Measurements from ENCODE around the gene PRND.
"Not testable (repeated sequence)": the region's sequence is repeated elsewhere in the genome, so short reads cannot be mapped to it uniquely, and the experiment has no call there.

Gene PRND

DNA sequence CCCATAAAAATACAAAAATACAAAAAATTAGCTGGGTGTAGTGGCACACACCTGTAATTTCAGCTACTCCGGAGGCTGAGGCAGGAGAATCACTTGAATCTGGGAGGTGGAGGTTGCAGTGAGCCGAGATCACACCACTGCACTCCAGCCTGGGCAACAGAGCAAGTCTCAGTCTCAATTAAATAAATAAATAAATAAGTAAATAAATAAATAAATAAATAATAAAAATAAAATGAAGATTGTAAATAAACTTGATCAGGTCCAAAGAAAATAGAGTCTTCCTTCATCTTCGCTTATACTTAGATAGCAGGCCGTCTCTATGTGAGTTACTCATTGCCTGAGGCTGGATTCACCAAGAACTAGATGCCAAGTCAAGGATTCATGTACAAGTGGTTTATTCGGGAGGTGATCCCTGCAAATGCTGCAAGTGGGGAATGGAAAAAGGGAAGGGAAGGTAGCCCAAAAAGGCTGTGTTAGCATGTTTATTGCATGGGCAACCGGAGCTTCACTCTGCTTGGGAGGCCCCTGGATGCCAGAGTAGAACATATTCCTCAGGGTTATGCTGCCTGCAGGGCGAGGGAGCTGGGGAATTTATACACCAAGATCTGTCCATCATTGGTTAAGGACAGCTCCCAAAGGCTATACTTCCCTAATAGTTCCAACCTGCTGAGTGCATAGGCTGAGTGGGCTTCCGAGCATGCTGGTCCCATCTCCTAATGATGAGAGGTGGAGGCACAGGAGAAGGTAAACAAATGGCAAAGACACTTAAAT lies 16.3 kb downstream of the PRND start:
- no peak for DNase-seq (ENCODE audit: low read depth)

DNA sequence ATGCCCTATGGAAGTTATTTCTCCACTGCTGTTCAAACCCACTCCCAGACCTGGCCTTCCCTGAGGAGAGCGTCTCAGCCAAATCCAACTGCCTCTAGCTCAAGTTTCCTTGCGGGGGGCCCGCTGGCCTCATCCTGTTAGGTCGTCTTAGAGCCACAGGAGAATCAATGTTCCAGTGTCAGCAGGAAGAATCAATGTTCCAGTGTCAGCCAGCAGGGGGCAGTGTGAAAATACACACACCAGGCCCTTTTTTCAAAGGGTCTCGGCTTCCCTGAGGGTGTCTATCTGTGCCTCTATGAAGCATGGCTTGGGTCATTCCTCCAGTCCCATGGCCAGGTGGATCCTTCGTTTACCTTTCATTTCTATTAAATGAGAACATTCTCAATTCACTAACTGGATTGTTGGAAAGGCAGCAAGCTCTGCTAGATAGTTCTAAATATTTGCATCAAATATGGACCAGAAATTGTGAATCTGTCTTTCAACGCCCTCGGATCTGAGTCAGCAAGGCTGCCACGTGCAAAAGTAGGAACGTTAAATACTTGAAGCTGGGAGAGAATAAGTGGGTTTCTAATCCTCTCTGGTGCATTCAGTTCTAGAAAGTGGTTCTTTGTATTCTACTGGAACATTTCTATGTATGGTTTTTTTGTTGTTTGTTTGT lies 19.2 kb downstream of the PRND start:
- no peak for DNase-seq (ENCODE audit: low read depth)

DNA sequence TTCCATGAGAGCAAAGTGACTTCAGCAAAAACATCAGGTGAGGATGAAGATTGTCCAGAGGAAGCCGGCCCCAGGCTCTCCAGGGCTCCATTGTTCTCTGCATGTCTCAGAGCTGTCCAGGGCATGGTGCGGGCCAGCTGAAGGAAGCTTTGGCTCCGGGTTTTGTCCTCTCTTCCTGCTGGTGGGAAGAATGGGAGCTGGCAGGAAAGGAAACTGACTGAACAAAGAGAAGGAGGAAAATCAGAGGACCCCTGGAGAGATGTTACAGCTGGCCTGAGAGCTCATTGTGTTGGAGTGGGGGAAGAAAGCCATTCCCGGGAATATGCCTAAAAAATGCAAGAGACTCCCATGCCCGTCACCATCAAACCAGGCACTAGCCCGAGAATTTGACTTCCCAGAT lies 27.1 kb downstream of the PRND start:
- DNase-seq (ENCODE audit: low read depth) = no peak

DNA sequence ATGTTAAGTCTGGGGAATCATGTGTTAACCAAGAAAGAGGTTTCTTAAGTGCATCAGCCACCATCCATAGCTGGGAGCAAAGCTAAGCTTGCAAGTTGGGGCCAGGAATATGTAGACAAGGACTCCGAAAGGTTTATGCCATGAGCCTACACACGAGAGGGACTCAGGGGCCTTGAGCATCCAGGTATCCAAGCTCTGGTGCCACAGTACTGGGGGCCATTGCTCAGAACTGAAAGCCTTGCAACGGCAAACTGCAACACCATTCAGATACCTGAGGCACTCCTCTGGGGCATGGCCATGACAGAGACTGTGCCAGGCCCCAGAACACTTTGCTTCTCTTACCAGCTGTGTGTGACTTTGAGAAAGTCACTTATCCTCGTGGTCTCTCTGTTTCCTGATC lies 27.6 kb downstream of the PRND start:
- DNase-seq (ENCODE audit: low read depth) = no peak

DNA sequence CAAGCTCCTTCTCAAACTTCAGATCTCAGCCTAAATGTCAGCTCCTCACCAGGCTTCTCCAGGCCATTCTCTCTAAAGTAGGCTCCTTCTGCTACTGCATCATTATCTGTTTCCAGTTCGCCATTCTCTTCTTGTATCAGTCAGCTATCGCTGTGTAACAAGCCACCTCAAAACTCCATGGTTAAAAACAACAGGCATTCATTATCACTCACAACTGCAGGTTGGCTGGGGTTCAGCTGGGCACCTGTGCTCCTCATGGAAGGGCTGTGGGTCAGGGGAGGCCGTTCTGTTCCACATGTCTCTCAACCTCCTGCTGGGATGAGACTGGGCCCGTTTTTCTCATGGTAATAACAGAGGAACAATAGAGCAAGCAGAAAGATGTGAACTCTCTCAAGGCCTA lies 28.7 kb downstream of the PRND start:
- DNase-seq (ENCODE audit: low read depth) = no peak

DNA sequence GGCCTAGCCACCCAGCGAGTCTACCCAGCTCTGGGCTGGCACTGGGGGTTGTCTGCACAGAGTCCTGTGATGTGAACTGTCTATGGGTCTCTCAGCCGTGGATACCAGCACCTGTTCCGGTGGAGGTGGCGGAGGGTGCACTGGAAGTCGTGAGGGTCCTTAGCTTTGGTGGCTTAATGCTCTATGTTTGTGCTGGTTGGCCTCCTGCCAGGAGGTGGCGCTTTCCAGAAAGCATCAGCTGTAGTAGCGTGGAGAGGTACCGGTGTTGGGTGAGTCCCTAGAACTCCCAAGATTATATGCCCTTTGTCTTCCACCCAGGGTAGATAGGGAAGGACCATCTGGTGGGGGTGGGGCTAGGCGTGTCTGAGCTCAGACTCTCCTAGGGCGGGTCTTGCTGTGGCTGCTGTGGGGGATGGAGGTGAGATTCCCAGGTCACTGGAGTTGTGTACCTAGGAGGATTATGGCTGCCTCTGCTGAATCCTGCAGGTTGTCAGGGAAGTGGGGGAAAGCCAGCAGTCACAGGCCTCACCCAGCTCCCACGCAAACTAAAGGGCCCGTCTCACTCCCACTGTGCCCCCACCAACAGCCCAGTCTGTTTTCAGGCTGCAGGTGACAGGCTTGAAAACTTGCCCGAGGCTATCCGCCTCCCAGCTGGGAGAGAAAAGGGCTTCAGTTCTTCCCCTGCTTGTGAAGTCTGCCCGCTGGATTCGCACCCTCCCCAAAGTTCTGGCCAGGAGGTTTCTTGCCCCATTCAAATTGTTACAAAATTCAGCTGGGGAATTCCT lies 37.6 kb downstream of the PRND start:
- not testable (repeated sequence) for DNase-seq (ENCODE audit: low read depth)

DNA sequence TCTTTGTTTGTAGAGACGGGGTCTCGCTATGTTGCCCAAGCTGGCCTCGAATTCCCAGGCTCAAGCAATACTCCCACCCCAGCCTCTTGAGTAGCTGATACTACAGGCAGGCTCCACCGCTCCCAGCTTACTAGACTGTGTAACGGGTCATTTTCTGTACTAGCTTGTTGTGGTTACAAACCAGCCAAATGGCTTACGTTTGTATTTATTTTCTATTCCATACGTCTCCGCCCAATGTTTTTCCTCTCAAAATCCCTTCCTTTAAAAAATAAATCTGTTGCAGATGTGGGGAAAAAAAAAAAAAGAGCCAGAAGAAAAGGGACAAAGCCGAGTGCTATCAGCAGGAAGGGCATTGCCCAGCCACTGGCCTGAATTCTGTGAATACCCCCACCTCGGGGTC lies 41.6 kb downstream of the PRND start:
- no peak for DNase-seq (ENCODE audit: low read depth)

DNA sequence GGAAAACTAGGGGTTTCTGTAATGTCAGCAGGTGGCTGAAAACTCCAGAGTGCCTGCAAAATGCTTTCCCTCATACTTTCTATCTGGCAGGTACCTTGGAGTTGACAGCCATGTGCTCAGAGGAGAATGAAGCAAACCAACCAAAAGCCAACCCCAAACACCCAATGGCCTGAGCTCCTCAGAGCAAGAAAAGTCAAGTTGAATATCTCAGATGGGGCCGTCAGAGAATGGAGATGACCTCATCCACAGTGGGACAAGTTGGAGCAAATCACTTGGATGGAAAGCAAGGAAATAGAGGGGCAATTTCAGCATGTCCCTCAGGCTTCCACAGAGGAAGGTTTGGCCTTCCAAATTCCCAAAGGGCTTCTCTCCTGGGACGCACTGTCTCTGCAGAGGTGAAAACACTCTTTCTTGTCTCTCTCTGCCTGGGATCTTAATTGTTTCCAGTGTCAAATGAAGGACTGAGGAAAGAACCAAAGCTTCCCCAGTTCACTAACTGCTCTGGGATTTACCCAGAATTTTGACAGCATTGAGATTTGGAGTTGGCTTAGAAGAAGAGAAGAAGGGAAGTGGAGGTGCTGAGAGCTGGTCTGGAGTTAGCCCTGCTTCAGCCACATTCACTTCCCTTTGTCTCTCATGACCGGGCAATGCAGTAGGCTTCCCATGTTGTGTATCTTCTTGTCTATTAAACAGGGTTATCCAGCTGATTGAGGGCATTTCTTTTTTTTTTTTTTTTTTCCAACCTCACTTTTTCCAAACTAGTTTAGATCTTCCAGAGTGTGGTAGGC lies 42.2 kb downstream of the PRND start:
- DNase-seq (ENCODE audit: low read depth) = no peak

DNA sequence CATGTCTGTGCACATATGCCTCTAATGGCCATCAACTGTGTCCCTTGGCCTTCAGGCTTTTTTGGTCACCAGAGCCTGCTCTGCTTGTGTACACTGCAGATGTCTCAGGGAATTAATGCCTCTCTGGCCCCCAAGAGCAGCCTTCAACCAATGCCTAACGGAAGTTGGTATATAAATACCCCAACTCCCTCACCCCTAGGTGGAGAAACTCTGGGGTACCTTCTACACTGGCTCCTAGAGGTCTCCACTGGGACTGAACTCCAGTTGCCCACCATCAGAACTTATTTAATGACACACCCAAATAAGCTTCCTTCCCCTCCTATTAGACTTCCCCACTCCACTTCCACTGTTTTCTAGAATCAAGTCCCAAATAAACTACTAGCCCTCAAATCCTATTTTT lies 43.1 kb downstream of the PRND start:
- DNase-seq (ENCODE audit: low read depth) = no peak

DNA sequence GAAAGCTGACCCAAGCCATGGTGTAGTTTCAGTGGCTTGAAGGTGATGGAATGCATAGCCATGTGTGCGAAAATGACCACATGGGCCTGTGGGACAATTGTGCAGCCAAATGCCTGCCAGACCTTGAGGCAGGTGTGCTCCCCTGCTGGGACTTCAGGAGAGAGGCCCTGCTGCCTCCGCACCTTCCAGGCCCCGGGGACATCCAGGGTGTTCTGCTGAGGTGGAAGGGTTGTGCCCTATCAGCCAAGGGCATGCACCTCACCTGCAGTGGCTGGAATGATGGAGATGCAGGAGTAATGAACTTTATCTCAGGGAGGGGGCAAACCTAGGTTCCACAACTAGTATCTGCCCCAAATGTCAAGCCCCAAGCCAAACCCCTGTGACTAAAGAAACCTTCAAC lies 44.0 kb downstream of the PRND start:
- DNase-seq (ENCODE audit: low read depth) = no peak

DNA sequence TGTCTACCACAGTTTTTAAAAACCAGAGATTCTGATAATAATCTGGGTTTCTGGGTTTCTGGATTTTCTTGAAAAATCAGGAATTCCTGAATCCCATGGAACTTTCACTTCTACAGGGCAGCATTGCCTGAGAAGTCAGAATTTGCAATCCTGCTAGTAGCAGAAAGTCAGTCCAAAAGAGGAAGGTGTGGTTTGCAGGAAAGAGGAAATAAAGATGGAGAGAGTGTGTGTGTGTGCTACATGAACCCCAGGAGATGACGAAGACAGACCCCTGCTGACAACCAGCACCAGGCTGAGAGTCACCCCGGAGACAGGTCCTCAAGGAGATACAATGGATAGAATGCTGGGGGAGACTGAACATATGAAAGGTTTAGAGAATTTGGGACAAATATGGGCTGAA lies 44.9 kb downstream of the PRND start:
- DNase-seq (ENCODE audit: low read depth) = no peak

DNA sequence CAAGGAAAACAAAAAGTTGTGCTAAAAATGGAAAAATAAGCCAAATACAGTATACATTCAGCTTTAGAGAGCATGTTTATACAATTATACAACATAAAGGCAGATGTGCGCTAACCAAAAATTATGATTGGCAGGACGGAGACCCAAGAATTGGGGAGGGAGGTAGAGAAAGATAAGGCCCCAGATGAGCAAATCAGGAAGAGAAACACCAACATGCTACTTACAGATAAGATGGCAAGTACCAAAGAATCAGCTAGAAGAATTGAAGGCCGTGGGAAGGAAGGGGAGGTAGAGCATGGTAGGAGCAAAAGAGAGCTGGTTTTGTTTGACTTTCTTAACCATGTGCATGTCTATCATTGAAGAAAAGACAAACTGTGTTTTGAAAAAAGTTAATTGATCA lies 45.4 kb downstream of the PRND start:
- no peak for DNase-seq (ENCODE audit: low read depth)

DNA sequence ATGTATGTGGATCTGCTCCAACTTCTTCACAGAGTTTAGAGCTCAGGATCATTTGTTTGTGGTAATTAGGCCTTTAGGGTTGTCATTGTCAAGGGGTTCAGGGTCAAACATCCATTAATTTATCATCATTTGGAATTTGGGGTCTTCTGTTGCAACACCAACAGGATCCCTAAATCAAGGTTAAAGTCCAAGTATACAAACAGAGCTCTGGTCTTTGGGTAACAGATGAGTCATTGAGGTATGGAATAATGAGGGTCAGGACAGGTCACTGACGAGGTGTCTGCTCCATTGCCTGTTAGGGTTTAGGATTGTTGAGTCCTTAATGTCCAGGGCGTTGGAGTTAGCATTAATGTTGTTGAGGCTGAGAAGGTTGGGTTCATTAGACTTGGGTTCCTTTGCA lies 47.6 kb downstream of the PRND start:
- no peak for DNase-seq (ENCODE audit: low read depth)

DNA sequence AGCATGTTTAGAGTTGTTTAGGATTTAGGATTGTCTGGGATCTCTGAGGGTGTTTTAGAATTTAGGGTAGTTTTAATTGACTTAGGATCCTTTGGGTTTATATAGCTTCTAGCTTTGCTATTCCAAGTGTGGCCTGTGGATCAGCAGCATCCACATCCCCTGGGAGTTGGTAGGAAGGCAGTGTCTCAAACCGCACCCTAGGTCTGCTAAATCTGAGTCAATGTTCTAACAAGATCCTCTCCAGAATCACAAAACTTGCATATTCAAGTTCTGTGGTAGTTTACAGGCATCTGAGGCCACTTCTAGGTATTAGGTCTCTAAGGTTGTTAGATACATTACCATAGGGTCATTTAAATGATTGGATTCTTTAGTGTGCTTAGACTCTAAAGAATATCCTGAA lies 48.3 kb downstream of the PRND start:
- DNase-seq (ENCODE audit: low read depth) = no peak

DNA sequence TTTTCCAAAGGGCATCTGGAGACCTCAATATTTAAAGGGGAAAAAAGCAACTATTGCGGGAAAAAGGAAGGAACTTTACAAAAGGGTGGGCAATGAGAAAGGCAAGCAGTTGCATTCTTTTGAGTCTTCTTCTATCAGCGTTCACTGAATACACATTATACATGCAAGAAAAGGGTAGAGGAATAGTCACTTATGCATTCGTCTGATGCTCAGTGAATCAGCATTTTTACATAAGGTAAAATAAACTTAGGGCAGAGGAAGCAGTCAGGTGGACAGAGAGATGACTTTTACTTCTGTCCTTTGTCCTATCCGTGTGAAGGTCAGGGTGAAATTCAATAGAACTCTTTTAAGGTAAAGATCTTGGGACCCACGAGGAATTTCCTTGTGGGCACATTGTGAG lies 49.3 kb downstream of the PRND start:
- no peak for DNase-seq (ENCODE audit: low read depth)

DNA sequence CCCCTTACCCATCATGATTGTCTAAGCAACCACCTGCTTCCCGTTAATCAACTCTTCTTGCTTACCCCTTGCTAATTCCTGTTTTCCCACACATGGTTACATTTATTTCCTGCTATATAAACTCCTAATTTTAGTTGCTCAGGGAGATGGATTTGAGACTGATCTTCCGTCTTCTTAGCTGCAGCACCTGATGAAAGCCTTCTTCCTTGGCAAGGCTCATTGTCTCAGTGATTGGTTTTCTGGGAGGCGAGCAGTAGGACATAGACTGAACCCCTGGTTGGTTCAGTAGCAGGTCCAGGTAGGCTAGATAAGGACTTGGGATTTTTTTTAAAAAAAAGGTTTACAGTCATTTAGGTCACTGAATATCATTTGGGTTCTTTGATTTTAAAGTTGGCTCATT lies 50.4 kb downstream of the PRND start:
- no peak for DNase-seq (ENCODE audit: low read depth)

DNA sequence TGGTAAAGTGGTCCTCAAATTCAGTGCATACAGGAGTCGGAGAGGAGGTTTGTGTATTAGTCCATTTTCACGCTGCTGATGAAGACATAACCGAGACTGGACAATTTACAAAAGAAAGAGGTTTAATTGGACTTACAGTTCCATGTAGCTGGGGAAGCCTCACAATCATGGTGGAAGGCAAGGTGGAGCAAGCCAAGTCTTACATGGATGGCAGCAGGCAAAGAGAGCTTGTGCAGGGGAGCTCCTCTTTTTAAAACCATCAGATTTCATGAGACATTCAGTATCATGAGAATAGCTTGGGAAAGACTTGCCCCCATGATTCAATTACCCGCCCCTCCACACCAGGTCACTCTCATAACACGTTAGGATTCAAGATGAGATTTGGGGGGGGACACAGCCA lies 51.3 kb downstream of the PRND start:
- DNase-seq (ENCODE audit: low read depth) = not testable (repeated sequence)

DNA sequence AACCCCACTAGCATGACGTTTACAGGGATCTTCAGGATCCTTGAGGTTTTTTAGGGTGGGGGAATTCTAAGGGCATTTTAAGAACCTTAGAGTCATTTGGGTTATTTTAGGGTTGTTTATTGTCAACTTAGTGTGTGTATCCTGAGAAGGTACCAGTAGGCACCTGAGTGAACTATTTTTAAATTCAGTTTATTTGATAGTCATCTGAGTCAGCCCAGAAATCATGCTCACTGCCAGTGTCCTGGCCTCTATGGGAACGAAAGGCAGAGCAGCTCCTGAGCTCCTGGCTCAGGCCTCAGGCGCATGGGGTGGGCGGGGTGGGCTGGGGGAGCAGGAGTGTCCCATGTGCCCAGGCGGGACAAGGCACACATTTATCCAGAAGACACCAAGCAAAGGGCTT lies 52.0 kb downstream of the PRND start:
- DNase-seq (ENCODE audit: low read depth) = no peak

DNA sequence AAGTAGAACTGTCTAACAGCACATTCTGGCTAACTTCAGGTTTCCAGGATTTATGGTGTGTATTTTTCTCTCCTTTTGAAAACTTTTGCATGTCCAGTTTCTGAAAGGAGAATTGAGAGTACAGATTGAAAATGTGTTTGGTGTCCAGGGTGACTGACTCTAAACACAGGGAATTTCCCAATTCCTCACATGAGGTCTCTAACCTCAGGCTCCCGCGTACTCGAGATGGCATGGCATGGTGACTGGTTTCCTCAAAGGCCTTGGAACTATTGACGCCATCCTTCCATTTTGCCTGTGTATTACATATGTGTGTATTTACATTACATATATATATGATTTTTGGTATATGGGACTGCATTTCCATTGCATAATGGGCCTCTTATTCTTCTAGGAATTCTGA lies 52.5 kb downstream of the PRND start:
- no peak for DNase-seq (ENCODE audit: low read depth)

DNA sequence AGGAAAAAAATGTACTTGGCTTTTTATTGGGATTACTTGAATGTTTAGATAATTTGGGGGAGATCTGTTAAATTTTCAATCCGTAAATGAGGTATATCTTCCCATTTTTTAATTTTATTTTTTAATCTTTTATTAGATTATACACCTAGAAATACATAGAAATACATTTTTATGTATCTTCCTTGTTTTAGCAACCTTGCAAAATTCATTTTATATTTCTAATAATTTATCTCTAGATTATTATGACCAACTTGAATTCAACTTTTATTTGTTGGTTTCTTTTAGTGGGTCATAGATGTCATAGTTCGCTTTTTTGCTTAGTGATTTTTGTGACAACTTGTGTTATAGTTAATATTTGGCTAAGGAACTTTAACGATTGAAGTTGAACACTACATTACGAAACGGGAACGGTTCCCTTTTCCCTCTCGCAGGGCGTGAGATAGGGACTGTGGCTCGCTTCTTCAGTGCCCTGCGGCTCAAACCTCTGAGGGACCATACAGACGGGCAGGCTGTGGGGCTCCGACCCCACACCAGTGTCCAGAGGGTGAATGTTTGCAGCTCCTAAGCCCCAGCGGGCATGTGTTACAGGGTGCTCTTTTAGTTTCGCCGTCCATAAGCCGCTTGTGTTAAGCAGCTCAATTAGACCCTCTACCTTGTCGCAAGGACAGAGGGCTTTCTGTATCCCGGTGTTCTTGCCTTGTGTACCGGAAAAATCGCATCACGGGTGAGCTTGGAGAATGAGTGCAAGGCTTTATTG lies 53.8 kb downstream of the PRND start:
- no peak for DNase-seq (ENCODE audit: low read depth)

DNA sequence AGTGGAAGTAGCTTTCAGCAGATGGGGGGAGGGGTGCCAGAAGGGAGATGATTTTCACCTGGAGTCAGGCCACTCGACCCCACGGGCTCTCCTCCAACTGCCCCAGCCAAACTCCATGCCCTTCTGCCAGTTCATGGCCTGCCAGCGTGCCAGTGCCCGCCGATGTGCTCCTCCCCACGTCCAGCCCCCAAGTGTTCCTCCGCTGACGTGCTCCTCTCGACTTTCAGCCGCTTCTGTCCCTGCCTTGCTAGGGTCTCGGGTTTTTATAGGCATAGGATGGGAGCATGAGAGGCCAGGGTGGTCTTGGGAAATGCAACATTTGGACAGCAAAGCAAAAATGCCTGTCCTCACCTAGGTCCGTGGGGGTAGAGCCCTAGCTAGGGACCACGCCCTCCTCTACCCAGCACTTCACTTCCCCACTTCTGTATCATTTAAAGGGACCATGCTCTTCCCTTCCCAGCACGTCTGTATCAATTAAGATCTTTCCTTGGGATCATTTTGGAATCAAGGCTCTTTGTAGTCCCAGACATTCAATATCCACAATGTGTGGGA lies 54.4 kb downstream of the PRND start:
- no peak for DNase-seq (ENCODE audit: low read depth)
